NCI-H2171 (cell line): ENCODE data around the gene NHSL1.

Experiments used
- DNase-seq: peaks from one replicate; lab custom pipeline; 2025; lab: John Stamatoyannopoulos, UW

NHSL1 gene

DNA sequence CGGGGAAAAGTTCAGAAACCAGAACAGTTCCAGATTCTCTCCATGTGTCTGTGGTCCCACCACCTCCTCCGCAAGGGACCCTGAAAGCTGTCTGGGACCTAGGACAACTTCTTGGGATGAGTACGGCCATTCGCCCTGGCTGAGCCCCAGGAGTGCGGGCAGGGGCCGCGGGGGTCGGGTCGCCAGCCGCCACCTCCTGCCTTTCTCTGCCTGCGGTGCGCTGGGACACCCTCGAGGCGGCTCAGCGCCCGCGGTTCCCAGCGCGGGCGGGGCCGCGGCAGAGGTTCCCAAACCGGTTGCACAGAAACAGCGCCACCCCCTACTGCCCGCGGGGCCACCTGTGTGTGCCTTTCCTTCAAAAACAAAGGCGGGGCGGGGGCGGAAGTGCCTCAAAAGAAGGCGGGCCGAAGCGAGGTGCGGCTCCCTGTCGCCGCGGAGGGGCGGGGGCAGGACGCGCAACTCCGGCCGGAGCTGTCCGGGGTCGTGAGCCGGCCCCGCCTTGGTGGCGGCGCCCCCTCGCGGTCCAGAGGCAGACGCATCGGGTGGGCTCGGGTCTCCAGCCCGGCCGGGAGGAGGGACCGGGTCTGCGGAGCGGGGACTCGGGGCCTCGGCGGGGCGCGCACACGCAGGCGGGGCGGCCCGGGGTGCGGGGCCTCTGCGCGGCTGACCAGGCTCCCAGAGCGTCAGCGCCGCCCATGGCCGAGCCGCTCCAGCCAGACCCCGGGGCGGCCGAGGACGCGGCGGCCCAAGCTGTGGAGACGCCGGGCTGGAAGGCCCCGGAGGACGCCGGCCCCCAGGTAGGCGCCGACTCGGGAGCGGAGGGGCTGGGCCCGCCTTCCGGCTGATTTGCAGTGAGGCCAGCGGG, 95.3 kb downstream of the NHSL1 start, which contains the start of gene HEBP2:
TSS of gene HEBP2 (plus strand) at position 423 of the 865 bp plus-strand sequence. CDS start at position 696, 273 bp downstream.
- peak; percentile 97 for DNase-seq

DNA sequence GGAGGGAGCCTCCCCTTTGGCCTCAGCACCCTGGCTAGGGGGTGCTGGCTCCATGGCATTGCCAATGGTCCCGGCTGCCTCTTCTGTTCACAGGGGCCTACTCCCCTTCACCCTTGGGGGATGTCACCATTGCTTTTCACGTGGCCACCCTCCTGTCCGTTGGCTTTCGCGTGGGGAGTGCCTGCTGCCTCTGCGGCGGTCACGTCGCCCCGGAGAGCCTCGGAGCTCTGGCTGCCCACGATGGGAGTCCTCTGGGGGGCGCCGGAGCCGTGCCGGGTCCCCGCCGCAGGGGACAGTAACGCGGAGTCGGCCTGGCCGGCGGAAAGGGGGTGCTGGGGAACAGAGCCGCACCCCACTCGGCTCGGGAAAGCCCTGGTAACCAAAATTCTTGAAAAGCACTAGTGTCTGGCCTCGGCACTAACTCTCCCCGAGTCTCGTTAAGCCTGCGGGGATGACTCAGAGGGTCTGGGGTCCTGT, 95.9 kb downstream of the NHSL1 start:
- peak; percentile 37 for DNase-seq

DNA sequence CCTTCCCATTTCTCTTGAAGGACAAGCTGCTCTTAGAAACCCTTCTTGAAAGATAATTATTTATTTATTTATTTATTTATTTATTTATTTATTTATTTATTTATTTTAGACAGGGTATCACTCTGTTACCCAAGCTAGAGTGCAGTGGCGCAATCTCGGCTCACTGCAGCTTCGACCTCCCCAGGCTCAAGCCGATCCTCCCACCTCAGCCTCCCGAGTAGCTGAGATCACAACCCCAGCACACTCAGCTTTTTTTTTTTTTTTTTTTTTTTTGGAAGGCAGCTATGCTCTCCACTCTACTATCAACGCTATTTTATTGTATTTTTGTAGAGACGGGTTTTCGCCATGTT, 96.5 kb downstream of the NHSL1 start:
- DNase-seq = no peak

DNA sequence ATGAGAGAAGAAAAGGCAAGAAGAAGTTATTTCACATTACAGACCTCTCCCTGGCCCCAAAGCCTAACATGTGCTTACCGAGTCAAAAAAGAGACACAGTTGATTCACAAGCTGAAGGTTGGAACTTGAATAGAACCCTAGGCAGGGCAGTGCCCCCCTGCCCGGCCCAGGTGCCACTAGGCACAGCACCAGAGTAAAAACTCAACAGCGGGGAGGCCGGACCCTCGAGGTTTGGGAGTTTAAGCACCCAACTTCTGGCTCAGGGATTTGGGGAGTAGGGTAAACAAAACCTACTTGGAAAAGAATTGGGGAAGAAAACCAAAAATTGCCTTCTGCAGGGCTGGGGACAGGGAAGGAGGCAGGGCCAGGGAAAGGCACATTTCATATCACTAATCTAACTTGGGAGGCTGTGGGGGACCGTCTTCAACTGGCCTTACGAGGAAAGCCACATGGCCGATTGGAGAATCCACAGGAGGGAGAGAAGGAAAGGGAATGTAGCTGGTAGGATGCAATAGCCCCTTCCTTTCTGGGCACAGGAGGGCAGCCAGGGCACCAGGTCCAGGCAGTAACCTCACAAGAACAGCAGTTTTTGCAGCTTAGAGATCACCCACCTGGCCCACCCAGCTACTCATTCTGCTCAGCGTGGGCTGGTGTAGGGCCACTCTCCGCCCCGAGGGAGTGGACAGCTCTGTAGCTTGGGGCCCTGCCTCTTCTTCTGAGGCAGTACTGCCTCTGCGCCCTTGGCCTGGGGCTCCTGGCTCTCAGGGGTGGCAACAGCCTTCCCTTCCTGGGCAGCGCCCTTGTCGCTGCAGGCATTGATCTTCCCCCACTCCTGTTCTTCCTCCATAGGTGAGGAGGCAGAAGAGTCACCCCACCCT, 97.1 kb downstream of the NHSL1 start:
- DNase-seq = no peak

DNA sequence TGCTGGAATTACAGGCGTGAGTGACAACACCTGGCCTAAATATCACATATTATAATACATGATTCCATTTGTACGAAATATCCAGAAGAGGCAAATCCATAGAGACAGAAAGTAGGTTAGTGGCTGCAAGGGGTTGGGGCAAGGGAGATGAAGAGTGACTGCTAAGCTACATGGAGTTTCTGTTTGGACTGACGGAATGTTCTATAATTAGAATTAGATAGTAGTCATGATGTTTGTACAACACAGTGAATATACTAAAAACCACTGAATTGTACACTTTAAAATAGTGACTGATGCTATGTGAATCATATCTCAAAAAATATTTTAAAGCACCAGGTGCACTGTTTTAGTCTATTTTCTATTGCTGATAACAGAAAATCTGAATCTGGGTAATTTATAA, 99.0 kb downstream of the NHSL1 start:
- no peak for DNase-seq

DNA sequence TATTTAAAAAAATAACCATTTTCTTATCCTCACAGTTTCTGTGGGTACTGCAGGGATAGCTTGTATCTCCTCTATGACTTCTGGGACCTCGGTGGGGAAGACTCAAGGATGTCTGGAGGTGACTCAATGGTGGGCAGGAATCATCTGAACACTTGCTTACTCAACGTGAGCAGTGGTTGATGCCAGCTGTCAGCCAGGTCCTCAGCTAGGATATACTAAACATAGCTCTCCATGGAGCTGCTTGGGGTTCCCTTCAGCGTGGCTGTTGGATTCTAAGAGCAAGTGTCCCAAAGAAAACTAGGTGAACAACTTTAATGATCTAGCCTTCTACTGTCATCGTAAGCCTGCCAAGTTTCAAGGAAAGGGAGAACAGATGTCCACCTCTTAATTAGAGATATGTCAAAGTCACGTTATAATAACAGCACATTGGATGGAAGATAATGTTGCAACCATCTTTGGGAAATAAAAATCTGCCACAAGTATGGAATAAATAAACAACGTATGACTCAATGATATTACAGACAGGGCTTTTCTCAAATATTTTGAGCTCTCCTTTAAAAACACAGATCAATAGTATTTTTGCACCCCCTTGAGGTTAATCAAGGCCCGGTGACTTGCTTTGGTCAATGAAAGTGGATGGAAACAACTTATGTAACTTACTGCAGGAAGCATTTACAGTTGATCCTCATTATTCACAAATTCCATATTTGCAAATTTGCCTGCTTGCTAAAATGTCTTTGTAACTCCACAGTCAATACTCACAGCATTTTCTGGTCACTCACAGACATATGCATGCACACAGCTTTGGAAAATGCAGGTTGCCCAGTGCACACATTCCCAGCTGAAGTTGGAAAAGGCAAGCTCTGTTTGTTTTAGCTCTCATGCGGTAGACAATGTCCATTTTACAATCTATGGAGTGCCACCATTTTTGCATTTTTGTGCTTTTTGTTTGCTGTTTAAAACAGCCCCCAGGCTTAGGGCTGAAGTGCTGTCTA, 101.9 kb downstream of the NHSL1 start:
- DNase-seq = no peak

DNA sequence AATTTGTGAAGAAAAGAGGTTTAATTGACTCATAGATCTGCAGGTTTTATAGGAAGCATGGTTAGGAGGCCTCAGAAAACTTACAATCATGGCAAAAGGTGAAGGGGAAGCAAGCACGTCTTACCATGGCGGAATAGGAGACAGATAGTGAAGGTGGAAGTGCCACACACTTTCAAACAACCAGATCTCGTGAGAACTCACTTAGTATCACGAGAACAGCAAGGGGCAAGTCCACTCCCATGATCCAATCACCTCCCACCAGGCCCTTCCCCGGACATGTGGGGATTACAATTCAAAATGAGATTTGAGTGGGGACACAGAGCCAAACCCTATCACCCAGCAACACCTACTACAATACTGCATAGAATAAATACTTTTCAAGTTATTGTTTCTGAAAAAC, 102.6 kb downstream of the NHSL1 start:
- no peak for DNase-seq

DNA sequence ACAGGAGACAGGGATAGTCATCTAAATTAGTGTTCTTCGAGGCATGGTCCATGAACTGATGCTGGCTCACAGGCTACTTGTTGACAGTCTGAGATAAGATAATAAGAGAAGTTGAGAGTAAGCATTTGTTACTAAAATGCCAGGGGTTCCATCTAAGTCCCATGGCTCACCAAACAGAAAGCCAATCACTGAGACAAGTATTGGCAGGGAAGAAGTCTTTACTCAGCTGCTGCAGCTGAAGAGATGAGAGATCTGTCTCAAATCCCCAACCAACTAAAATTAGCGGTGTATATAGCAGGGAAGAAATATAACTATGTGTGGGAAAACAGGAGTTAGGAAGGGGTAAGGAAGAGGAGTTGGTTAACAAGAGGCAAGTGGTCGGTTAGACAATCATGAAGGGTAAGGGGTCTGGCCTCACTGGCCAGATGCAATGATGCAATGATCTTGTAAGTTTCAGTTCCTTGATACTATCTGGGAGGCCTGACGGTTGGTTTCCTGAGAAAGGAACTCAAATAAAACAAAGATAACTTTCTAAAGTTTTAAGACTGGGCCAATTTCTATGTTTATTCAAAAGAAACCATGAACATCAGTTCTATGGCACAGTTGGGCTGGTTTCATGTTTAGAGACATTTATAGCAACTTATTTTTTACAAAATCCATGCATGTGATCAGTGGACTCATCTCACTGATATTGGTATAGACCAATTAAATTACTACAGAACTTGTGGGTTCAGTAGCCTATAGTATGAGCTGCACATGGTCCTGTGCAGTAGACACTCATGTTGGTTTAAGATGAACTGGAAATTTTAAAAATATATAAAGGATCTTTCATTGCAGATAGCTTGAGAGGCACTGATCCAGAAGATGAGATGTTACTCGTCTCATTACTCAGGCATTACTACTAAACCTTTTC, 105.2 kb downstream of the NHSL1 start:
- DNase-seq = no peak

DNA sequence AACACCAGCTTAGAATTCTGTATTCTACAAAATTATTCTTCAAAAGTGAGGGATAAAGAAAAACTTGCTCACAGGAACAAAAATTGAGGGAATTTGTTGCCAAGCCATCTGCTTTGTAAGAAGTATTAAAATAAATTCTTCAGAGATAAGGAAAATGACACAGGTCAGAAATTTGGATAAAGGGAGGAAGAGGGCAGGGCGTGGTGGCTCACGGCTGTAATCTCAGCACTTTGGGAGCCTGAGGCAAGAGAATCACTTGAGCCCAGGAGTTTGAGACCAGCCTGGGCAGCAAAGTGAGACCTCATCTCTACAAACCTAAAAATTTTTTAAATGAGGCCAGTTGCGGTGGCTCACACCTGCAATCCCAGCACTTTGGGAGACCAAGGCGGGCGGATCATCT, 109.7 kb downstream of the NHSL1 start:
- DNase-seq = no peak

DNA sequence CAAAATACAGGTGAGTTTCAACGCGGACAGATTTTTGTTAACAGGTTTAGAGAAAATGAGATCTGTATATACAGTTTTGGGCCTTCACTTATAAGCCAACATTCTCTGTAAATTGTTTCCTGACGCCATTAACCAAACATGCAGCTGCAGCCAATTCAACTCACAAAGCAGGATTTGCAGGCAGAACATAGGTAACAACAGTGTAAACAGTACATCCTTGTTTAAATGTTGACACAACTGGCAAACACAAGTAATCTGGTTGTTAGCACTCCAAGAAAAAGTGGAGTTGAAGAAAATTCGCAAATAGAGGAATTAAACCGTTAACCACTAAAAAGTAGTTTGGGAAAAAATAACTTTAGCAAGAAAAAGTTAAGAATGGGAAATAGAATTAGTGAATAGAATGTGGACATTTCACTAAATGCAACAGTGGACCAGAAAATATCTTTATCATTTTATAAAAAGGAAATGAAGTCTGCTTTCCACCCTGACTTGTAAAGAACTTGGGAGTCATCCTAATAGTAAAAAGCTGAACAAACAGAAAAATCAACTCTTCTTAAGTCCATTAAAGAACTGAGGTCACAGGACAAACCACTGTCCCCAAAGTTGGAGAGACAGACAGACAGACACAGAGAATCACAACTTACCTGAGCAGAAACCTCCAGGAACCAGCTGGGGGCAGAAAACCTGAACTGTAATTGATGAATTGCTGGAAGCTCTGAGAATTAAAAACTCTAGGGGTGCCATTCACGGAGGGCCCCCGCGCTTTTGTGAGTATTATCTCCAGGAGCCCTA, 111.5 kb downstream of the NHSL1 start:
- DNase-seq = no peak

DNA sequence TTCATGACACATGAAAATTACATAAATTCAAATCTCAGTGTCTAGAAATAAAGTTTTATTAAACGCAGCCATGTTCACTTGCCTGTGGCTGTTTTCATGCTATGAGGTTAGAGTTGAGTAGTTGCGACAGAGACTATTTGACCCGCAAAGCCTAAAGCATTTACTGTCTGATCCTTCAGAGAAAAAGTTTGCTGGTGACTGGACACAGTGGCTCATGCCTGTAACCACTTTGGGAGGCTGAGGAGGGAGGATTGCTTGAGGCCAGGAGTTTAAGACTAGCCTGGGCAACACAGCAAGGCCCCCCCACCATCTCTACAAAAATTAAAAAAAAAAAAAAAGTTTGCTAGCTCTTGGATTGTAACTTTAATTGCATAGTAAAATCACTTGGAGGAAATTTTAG, 112.4 kb downstream of the NHSL1 start:
- DNase-seq = no peak

DNA sequence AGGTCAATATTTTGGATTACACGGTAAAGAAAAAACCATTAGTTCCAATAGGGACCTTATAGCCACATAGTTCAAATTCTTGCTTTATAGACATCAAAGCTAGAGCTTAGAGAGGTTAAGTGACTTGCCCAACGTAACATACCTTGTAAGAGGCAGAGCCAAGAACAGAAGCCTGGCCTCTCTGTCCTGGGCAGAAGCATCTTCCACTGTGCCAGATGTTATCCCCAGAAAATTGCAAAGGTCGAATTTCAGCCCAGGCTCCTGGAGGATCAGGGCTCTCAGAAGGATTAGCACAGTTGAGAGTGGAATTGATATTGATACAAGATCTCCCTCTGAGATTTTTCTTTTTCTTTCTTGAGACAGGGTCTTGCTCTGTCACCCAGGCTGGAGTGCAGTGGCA, 115.5 kb downstream of the NHSL1 start:
- peak; percentile 4 for DNase-seq

DNA sequence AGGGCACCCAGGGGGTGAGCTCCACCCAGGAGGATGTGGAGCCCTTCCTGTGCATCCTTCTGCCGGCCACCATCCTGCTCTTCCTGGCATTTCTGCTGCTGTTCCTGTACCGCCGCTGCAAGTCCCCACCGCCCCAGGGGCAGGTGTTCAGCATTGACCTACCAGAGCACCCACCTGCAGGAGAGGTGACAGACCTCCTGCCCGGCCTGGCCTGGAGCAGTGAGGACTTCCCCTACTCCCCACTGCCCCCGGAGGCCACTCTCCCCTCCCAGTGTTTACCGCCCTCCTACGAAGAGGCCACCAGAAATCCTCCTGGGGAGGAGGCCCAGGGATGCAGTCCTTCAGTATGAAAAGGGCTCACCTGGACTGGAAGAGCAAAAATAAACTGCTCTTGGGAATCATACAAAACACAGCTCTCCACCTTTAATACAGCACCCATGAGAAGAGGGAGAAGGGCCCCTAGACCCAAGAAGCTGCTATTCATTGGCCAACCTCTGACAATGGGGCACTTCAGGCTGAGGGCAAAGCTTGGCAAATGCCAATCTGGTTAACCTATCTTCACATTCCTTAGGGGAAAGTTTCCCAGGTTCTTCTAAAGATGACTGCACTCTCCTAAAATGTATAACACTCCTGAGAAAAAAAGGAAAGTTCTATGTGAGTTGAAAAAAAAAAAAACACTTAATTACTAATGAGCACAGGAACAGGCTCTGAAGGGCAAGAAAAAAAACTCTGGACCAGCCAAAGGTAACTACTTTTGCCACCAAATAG, 116.6 kb downstream of the NHSL1 start:
- DNase-seq = no peak

DNA sequence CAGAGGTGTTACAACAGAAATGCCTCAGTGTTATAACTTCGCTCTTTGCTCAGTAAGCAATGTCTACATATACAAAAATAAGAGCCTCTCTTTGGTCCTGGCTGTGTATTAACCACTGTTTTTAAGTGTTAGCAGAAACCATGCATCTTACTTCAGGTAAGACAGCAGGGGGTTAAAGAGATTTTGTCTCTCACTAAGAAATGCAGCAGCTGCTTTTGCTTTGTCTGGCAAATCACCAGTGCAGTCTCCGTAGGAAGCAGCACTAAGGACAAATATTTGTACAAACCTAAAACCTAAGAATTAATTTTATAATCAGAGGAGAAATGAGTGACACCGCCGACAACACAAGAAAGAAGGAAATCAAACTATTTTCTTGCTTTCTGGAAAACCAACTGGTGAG, 120.8 kb downstream of the NHSL1 start:
- no peak for DNase-seq

DNA sequence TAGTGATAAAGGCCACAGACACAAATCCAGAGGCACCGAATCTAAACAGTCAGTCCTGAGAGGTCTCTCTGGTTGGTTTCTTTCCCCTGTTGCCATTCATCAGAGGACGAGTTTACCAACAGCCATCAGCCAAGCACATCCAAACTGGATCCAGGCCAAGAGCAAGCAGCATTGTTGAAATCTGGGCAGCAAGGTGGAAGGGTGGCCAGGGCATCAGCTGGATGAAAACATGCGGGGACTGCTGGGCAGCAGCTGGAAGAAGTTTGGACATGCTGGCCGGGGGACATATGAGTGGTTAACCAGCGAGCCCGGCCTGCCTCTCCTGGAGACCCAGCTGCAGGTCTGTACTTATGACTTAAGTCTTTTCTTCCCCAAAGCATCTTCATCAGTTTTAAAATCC, 121.5 kb downstream of the NHSL1 start, which contains the start of gene SMIM28:
TSS of gene SMIM28 (plus strand) at position 62 of the 400 bp plus-strand sequence. CDS start at position 230, 168 bp downstream.
- DNase-seq = no peak

DNA sequence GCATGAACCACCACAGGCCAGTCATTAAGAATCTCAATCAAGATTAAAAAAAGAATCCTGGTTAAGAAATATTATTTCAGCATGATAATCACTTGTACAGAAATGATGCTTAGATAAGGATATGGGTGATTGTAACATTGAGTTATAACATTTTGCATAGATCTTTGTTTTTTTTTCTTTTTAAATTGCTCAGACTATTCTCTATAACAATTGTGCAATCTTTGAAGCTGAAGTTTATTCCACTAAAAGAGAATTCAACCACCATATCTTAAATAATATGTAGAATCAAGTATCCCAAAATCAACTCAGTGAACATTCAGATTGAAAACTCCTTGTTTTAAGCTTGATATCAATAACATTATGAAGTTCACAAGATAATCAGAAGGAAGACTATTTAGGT, 122.3 kb downstream of the NHSL1 start:
- no peak for DNase-seq

DNA sequence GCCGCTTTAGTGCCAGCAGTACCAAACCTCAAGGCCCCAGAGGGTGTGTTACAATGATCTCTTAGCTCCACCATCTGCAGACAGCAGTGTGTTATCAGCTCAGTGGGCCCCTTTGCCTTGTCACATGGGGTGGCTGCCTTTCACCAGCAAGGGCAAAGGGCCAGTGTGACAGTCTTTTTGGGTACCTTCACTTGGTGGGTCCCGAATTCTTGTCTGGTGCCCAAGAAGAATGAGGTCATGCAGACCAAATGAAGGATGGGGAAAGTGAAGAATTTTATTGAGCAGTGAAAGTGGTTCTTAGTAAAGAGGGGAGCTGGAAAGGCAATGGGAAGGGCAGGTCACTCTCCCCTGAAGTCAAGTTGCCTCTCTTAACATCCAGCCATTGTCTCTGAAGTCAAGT, 124.5 kb downstream of the NHSL1 start:
- DNase-seq = no peak

DNA sequence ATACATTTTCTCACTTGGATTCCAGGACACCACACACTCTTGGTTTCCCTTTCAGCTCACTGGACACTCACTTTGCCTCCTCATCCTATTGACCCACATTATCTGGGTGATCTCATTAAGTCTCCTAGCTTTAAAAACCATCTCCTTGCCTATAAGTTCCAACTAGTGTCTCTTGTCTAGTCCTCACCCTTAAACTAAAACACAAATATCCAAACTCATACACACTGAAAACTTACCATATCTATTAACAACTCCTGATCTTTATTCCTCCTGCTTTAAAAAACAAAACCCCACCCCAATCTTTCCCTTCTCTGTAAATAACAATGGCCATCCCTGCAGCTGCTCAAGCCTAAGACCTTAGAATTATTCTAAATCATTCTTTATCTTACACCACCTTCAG, 125.1 kb downstream of the NHSL1 start:
- DNase-seq = no peak
